Measurements from ENCODE around the gene TMEM117.

TMEM117 gene

GRCh38 chr12:44224399-44225148 is 388.7 kb downstream of the TMEM117 start:
- Histone ChIP-seq H3K9me3 (ENCODE audit: control insufficient read depth, low read length) (no peaks in the 10 kb centered on the region), H3K27ac (ENCODE audit: insufficient read depth, low read depth, low read length, poor library complexity, severe bottlenecking) (no peak overlapping the region), H3K36me3 (ENCODE audit: control insufficient read depth, insufficient read depth, low read length) (no peaks in the 10 kb centered on the region), H3K27me3 (ENCODE audit: control insufficient read depth, insufficient read depth, low read length, poor library complexity, severe bottlenecking) (no peaks in the 10 kb centered on the region), H3K4me1 (ENCODE audit: control insufficient read depth, insufficient read depth, low read length) (no peaks in the 10 kb centered on the region), H3K4me3 (ENCODE audit: insufficient read depth, low read depth, low read length) (no peak overlapping the region)
- 77 to 83% methylated on average over 4 of the region's 4 CpGs for WGBS, 2 experiments

GRCh38 chr12:44225149-44225510 is 389.2 kb downstream of the TMEM117 start:
- H3K27ac ChIP-seq (ENCODE audit: insufficient read depth, low read depth, low read length, poor library complexity, severe bottlenecking), result no peak overlapping the region
- no peaks in the 10 kb centered on the region for H3K4me1 ChIP-seq (ENCODE audit: control insufficient read depth, insufficient read depth, low read length)
- H3K36me3 ChIP-seq (ENCODE audit: control insufficient read depth, insufficient read depth, low read length), result no peaks in the 10 kb centered on the region
- H3K9me3 ChIP-seq (ENCODE audit: control insufficient read depth, low read length), result no peaks in the 10 kb centered on the region
- 89 to 94% methylated on average over 1 of the region's 2 CpGs for WGBS, 2 experiments
- no peak overlapping the region for H3K4me3 ChIP-seq (ENCODE audit: insufficient read depth, low read depth, low read length)
- no peaks in the 10 kb centered on the region for H3K27me3 ChIP-seq (ENCODE audit: control insufficient read depth, insufficient read depth, low read length, poor library complexity, severe bottlenecking)

GRCh38 chr12:44227616-44228015 is 391.7 kb downstream of the TMEM117 start:
- Histone ChIP-seq H3K36me3 (ENCODE audit: control insufficient read depth, insufficient read depth, low read length) (no peaks in the 10 kb centered on the region), H3K4me3 (ENCODE audit: insufficient read depth, low read depth, low read length) (no peak overlapping the region), H3K27ac (ENCODE audit: insufficient read depth, low read depth, low read length, poor library complexity, severe bottlenecking) (no peak overlapping the region), H3K27me3 (ENCODE audit: control insufficient read depth, insufficient read depth, low read length, poor library complexity, severe bottlenecking) (no peaks in the 10 kb centered on the region), H3K9me3 (ENCODE audit: control insufficient read depth, low read length) (no peaks in the 10 kb centered on the region), H3K4me1 (ENCODE audit: control insufficient read depth, insufficient read depth, low read length) (no peaks in the 10 kb centered on the region)
- 94 to 100% methylated on average over 2 of the region's 2 CpGs for WGBS, 2 experiments

- H3K4me3 ChIP-seq (ENCODE audit: insufficient read depth, low read depth, low read length), result no peak overlapping the region
- WGBS, 2 experiments, result 91 to 92% methylated on average over 2 to 4 of the region's 4 CpGs
- no peaks in the 10 kb centered on the region for H3K36me3 ChIP-seq (ENCODE audit: control insufficient read depth, insufficient read depth, low read length)
- no peaks in the 10 kb centered on the region for H3K9me3 ChIP-seq (ENCODE audit: control insufficient read depth, low read length)
- H3K4me1 ChIP-seq (ENCODE audit: control insufficient read depth, insufficient read depth, low read length), result no peaks in the 10 kb centered on the region
- H3K27ac ChIP-seq (ENCODE audit: insufficient read depth, low read depth, low read length, poor library complexity, severe bottlenecking), result no peak overlapping the region
- no peaks in the 10 kb centered on the region for H3K27me3 ChIP-seq (ENCODE audit: control insufficient read depth, insufficient read depth, low read length, poor library complexity, severe bottlenecking)
Measured at GRCh38 chr12:44229846-44230245, 394.0 kb downstream of the TMEM117 start.

- no peaks in the 10 kb centered on the region for H3K4me1 ChIP-seq (ENCODE audit: control insufficient read depth, insufficient read depth, low read length)
- WGBS, 2 experiments, result 86% methylated on average over 1 of the region's 1 CpG
- H3K9me3 ChIP-seq (ENCODE audit: control insufficient read depth, low read length), result no peaks in the 10 kb centered on the region
- no peak overlapping the region for H3K4me3 ChIP-seq (ENCODE audit: insufficient read depth, low read depth, low read length)
- H3K27me3 ChIP-seq (ENCODE audit: control insufficient read depth, insufficient read depth, low read length, poor library complexity, severe bottlenecking), result no peaks in the 10 kb centered on the region
- H3K27ac ChIP-seq (ENCODE audit: insufficient read depth, low read depth, low read length, poor library complexity, severe bottlenecking), result no peak overlapping the region
- no peaks in the 10 kb centered on the region for H3K36me3 ChIP-seq (ENCODE audit: control insufficient read depth, insufficient read depth, low read length)
Measured at GRCh38 chr12:44235674-44236073, 399.8 kb downstream of the TMEM117 start.

GRCh38 chr12:44240186-44240585 is 404.3 kb downstream of the TMEM117 start:
- H3K36me3 ChIP-seq (ENCODE audit: control insufficient read depth, insufficient read depth, low read length), result no peaks in the 10 kb centered on the region
- WGBS, 2 experiments, result 100% methylated on average over 2 of the region's 2 CpGs; no CpG with 5 or more reads in 1 of the 2 experiments
- H3K4me3 ChIP-seq (ENCODE audit: insufficient read depth, low read depth, low read length), result no peak overlapping the region
- no peak overlapping the region for H3K27ac ChIP-seq (ENCODE audit: insufficient read depth, low read depth, low read length, poor library complexity, severe bottlenecking)
- H3K9me3 ChIP-seq (ENCODE audit: control insufficient read depth, low read length), result no peaks in the 10 kb centered on the region
- H3K27me3 ChIP-seq (ENCODE audit: control insufficient read depth, insufficient read depth, low read length, poor library complexity, severe bottlenecking), result no peaks in the 10 kb centered on the region
- H3K4me1 ChIP-seq (ENCODE audit: control insufficient read depth, insufficient read depth, low read length), result no peaks in the 10 kb centered on the region

- Histone ChIP-seq H3K4me3 (ENCODE audit: insufficient read depth, low read depth, low read length) (no peak overlapping the region), H3K27me3 (ENCODE audit: control insufficient read depth, insufficient read depth, low read length, poor library complexity, severe bottlenecking) (no peaks in the 10 kb centered on the region), H3K27ac (ENCODE audit: insufficient read depth, low read depth, low read length, poor library complexity, severe bottlenecking) (no peak overlapping the region), H3K36me3 (ENCODE audit: control insufficient read depth, insufficient read depth, low read length) (no peaks in the 10 kb centered on the region), H3K4me1 (ENCODE audit: control insufficient read depth, insufficient read depth, low read length) (no peaks in the 10 kb centered on the region), H3K9me3 (ENCODE audit: control insufficient read depth, low read length) (no peaks in the 10 kb centered on the region)
- no CpG with 5 or more reads among the region's 2 CpGs for WGBS, 2 experiments
Measured at GRCh38 chr12:44245932-44246331, 410.1 kb downstream of the TMEM117 start.

GRCh38 chr12:44246482-44247105 is 410.7 kb downstream of the TMEM117 start:
- Histone ChIP-seq H3K27me3 (ENCODE audit: control insufficient read depth, insufficient read depth, low read length, poor library complexity, severe bottlenecking) (no peaks in the 10 kb centered on the region), H3K4me1 (ENCODE audit: control insufficient read depth, insufficient read depth, low read length) (no peaks in the 10 kb centered on the region), H3K27ac (ENCODE audit: insufficient read depth, low read depth, low read length, poor library complexity, severe bottlenecking) (no peak overlapping the region), H3K36me3 (ENCODE audit: control insufficient read depth, insufficient read depth, low read length) (no peaks in the 10 kb centered on the region), H3K9me3 (ENCODE audit: control insufficient read depth, low read length) (no peaks in the 10 kb centered on the region), H3K4me3 (ENCODE audit: insufficient read depth, low read depth, low read length) (no peak overlapping the region)
- WGBS, 2 experiments, result 98% methylated on average over 2 to 3 of the region's 3 CpGs

GRCh38 chr12:44247588-44247987 is 411.7 kb downstream of the TMEM117 start:
- WGBS, 2 experiments, result 82 to 85% methylated on average over 4 of the region's 4 CpGs
- no peak overlapping the region for H3K27ac ChIP-seq (ENCODE audit: insufficient read depth, low read depth, low read length, poor library complexity, severe bottlenecking)

GRCh38 chr12:44248436-44248835 is 412.6 kb downstream of the TMEM117 start:
- H3K36me3 ChIP-seq (ENCODE audit: control insufficient read depth, insufficient read depth, low read length), result no peaks in the 10 kb centered on the region
- no peak overlapping the region for H3K4me3 ChIP-seq (ENCODE audit: insufficient read depth, low read depth, low read length)
- H3K9me3 ChIP-seq (ENCODE audit: control insufficient read depth, low read length), result no peaks in the 10 kb centered on the region
- H3K27me3 ChIP-seq (ENCODE audit: control insufficient read depth, insufficient read depth, low read length, poor library complexity, severe bottlenecking), result no peaks in the 10 kb centered on the region
- H3K27ac ChIP-seq (ENCODE audit: insufficient read depth, low read depth, low read length, poor library complexity, severe bottlenecking), result no peak overlapping the region
- WGBS, 2 experiments, result 95 to 97% methylated on average over 4 of the region's 4 CpGs
- no peaks in the 10 kb centered on the region for H3K4me1 ChIP-seq (ENCODE audit: control insufficient read depth, insufficient read depth, low read length)

More at GRCh38 chr12:44247588-44247987, 411.7 kb downstream of the TMEM117 start:
- Histone ChIP-seq H3K9me3 (ENCODE audit: control insufficient read depth, low read length) (no peaks in the 10 kb centered on the region), H3K27me3 (ENCODE audit: control insufficient read depth, insufficient read depth, low read length, poor library complexity, severe bottlenecking) (no peaks in the 10 kb centered on the region), H3K4me3 (ENCODE audit: insufficient read depth, low read depth, low read length) (no peak overlapping the region), H3K36me3 (ENCODE audit: control insufficient read depth, insufficient read depth, low read length) (no peaks in the 10 kb centered on the region), H3K4me1 (ENCODE audit: control insufficient read depth, insufficient read depth, low read length) (no peaks in the 10 kb centered on the region)
